Lower lobe of right lung (tissue), 2 donors: ENCODE data around the gene TLN1. TPM values are rescaled to one million over a fixed set of nuclear protein-coding genes. Genes with fewer than 3 reads are reported as not detected.

ENCODE experiments used
- ATAC-seq, 2 donors: fragments of 200-7000 bp; cut with Tn5 transposase; one replicate each; pipeline ENCODE4 v1.9.1; 2020 to 2022; ENCODE audit warnings: mild to moderate bottlenecking in 2 of 2, moderate library complexity in 2 of 2
- DNase-seq: peaks from one replicate; pipeline ENCODE4 v3.0.0-alpha.2; 2020
- H3K27ac ChIP-seq: fragments of 200-600 bp; one replicate; pipeline ENCODE4 v1.8.0; 2022
- H3K27me3 ChIP-seq: fragments of 200-600 bp; one replicate; pipeline ENCODE4 v1.8.0; 2022; ENCODE audit warnings: low read depth
- H3K36me3 ChIP-seq: fragments of 200-600 bp; one replicate; pipeline ENCODE4 v1.8.0; 2022; ENCODE audit warnings: mild to moderate bottlenecking
- H3K4me1 ChIP-seq: fragments of 200-600 bp; one replicate; pipeline ENCODE4 v1.8.0; 2022
- H3K4me3 ChIP-seq: fragments of 200-600 bp; one replicate; pipeline ENCODE4 v1.8.0; 2022; ENCODE audit warnings: mild to moderate bottlenecking
- H3K9me3 ChIP-seq: fragments of 200-600 bp; one replicate; pipeline ENCODE4 v1.8.0; 2022
- CTCF ChIP-seq: fragments of 200-600 bp; IDR thresholded peaks from one replicate; pipeline ENCODE4 v1.8.0; 2022; ENCODE audit warnings: antibody characterized with exemption, mild to moderate bottlenecking
- intact Hi-C: fragments of 100-400 bp; cut with DNase I; formaldehyde crosslinking; loops from one replicate; pipeline ENCODE4 v1.11.0; 2022
- total RNA-seq: library from RNA; stranded (reverse); fragmentation: NEBNext Ultra II Directional; extraction: Animal tissue kit (Norgen Biotek cat#: 25700); gene quantifications from one replicate; pipeline ENCODE4 v1.2.1, GENCODE V29; 2021
- donor health status: DM: no; HTN: yes; CAD: no; lungs with severe emphysema.

Gene TLN1
- total RNA-seq, 1 donor from 2014 or later: 406 TPM

- Histone ChIP-seq H3K9me3 (no peaks in the 10 kb centered on the region), H3K36me3 (no peaks in the 10 kb centered on the region), H3K4me3 (no peak overlapping the region), H3K4me1 (peaks cover 13% of the 10 kb centered on the region), H3K27me3 (no peaks in the 10 kb centered on the region), H3K27ac (no peak overlapping the region)
- ATAC-seq (no peak), DNase-seq (no peak)
- TF ChIP-seq CTCF: no peak
- intact Hi-C loops: no loop called here
Observed at GRCh38 chr9:35763803-35764202, 31.8 kb upstream of the TLN1 start.

- no peak for TF ChIP-seq CTCF
- Histone ChIP-seq H3K4me1 (peaks cover 19% of the 10 kb centered on the region), H3K27ac (peak overlapping the region; percentile 9), H3K4me3 (no peak overlapping the region), H3K9me3 (no peaks in the 10 kb centered on the region), H3K36me3 (no peaks in the 10 kb centered on the region), H3K27me3 (no peaks in the 10 kb centered on the region)
- DNase-seq (no peak), ATAC-seq (no peak)
- intact Hi-C loops: no loop called here
Observed at GRCh38 chr9:35763181-35763580, 31.2 kb upstream of the TLN1 start.

GRCh38 chr9:35760651-35761050, 28.7 kb upstream of the TLN1 start:
- Histone ChIP-seq H3K9me3 (no peaks in the 10 kb centered on the region), H3K4me3 (no peak overlapping the region), H3K27ac (peak overlapping the region; percentile 33), H3K4me1 (peaks cover 43% of the 10 kb centered on the region), H3K27me3 (no peaks in the 10 kb centered on the region), H3K36me3 (no peaks in the 10 kb centered on the region)
- TF ChIP-seq CTCF: no peak
- ATAC-seq: no peak
- no peak for DNase-seq
- intact Hi-C loops: no loop called here

- TF ChIP-seq CTCF: no peak
- no peaks in the 10 kb centered on the region for H3K9me3 ChIP-seq
- ATAC-seq: no peak
- H3K27me3 ChIP-seq: no peaks in the 10 kb centered on the region
- no peak overlapping the region for H3K27ac ChIP-seq
- H3K4me3 ChIP-seq: no peak overlapping the region
- DNase-seq: no peak
- H3K4me1 ChIP-seq: peaks cover 43% of the 10 kb centered on the region
- intact Hi-C loops: no loop called here
- H3K36me3 ChIP-seq: no peaks in the 10 kb centered on the region
Observed at GRCh38 chr9:35759795-35760194, 27.8 kb upstream of the TLN1 start.

- H3K9me3 ChIP-seq: no peaks in the 10 kb centered on the region
- TF ChIP-seq CTCF: no peak
- peaks cover 43% of the 10 kb centered on the region for H3K4me1 ChIP-seq
- no peak for DNase-seq
- peak overlapping the region; percentile 93 for H3K27ac ChIP-seq
- ATAC-seq: peak in 1 of 2 donors; percentile 10
- no peak overlapping the region for H3K4me3 ChIP-seq
- H3K27me3 ChIP-seq: no peaks in the 10 kb centered on the region
- H3K36me3 ChIP-seq: peaks cover 12% of the 10 kb centered on the region
- intact Hi-C loops: no loop called here
Observed at GRCh38 chr9:35758475-35759050, 26.6 kb upstream of the TLN1 start.
